GM19035 (cell line): ENCODE measurements around the gene FOXP1.

ENCODE experiments used
- ATAC-seq: cut with Tn5 transposase; IDR thresholded peaks from one replicate; pipeline ENCODE4 v1.9.1; 2021; ENCODE audit not compliant: unreplicated experiment

FOXP1 gene

DNA sequence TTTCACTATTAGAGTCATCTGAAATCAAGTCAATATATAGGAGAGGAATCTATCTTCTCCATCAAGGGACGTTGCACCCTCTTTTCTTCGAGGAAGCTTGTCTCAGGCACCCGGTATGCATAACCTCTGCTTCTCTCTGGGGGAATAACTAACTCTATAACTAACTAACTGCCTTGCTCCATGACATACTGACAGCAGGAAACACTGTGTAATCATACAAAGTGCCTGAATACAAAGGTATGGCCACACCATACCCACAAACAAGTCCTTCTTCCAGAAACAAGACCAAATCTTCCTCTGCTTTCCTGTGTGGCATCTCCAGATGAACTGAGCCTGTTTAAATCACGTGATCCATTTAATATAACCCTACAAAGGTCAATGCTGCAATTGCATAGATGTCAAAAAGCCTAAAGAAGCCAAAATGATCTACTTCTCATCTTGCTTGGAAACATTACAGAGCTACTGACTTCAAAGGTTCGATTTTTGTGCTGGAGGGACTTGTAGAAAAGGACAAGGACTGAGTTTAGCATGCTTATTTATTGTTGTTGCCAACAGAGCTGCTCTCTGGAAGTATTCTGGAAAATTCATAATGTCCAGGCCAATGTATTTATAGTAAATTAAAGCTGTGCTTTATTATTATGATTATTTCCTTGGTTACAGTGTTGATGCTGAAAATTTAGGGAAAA is 380.5 kb downstream of the FOXP1 start:
- no peak for ATAC-seq

DNA sequence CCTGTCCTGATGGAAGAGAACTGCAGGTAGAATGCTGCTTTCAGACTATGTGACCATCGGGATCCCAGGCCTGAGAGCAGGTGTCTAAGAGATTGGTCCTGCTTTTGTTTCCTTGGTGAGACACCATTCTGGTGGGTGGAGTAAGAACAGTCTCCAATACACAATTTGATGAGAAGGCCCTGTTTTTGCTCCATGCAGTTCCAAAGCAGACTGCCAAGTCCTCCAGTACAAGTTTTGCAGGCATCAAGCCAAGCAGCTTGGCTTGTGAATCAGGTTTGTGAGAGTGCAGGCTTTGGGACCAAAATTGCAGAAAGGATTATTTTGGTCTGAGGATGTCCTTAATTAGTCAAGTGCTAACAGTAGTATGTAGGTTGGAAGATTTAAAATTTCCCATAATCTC is 381.6 kb downstream of the FOXP1 start:
- ATAC-seq: no peak

DNA sequence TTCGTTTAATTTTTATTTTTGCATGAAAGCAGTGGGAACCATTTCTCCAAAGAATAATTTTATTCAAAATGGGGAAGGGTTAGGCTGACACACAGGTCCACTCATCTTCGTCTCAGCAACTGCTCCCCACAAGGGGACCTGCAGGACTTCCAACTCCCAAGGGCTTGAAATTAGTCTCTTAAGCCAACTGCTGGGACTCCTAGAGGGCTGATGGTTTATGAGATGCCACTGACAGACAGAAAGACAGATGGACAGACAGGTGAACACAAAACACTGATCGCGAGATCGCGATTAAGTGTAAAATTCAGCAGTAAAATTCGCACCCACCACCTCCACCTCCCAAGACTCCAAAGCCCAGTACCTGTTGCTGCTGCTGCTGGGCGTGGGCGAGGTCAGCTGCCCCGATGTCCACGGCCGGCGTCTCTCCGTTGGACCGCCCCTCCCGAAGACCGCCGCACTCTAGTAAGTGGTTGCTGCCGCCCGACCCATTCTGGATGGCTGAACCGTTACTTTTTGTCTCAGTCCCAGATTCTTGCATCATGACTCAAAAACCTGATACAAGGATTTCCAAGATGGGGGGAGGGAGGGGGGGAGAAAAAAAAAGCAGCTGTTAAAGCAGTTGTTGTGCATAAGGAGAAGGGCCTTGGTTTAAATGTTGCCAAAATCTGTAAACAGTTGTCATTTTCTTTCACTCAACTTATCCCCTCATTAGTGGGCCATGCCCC is 385.5 kb downstream of the FOXP1 start:
- ATAC-seq: no peak

DNA sequence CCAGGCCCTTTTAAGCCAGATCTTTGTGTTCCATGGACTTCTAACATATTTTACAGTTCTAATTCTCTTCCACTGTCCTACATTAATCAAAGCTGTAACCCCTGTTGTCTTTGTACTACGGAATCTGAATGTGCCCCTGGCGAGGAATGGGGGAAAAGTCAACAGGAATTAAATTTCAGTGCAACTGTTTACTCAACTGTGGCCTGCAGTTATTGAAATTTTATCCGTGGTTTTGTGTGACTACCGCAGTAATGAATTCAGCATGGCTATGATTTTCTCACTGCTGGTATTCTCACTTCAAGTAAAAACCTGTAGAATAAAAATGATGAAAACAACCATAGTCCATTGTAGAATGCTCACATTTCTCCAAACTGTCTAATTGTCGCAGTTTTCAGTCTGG is 388.0 kb downstream of the FOXP1 start:
- ATAC-seq: no peak

DNA sequence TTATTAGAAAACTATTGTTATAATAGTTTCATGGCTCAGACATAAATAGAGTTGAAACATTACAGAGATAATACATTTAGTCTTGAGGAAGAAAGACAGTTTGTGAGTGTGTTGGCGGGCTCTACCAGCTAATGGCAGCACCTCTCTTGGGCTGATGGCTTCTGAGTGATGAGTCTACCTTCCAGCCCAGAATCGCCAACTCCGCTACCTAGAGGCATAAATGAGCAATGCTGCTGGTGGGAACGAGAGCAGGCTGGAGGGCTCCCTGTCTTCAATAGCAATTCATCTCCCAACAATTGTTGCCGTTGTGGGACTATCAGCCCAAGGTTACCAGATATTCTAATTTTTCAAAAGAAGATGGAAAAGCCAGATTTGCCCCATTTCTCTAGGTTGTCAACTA is 388.7 kb downstream of the FOXP1 start:
- no peak for ATAC-seq

DNA sequence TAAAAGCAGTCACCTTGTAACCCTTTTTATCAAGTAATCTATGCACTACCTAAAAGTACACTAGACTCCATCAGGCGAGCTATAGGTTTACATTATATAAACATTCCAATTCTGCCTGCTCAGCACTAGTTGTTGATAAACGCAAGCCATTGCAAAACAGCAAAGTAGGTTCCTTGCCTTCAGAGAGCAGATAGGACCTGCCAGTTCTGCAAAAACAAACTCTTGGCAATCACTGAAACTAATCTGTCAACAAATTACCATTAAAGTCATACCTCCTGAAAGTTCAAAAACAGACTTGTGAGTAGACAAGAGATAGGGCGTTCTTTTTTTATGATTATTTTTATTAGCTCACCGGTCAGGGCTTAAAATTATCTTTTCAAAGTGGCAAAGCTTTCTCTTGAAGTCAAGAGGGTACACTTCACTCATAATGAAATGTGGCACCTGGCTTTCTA is 392.5 kb downstream of the FOXP1 start:
- ATAC-seq: no peak

DNA sequence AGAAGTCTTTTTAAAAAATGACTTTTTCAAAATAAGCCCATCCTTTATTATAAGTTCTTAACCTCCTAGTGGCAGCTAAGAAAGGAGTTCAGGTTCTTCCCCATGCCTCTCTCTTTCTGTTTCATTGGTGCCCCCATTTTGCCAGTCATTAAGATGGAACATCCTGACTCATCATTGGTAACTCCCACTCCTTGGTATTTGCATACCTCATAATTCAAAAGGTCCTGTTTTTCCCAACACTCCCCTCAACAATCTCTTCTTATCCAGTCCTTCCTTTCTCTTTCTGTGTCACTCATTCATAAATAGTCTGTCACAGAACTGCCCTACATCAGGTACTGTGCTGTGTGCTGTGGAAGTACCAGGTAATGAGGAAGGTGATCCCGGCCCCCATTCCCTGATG is 394.0 kb downstream of the FOXP1 start:
- no peak for ATAC-seq

DNA sequence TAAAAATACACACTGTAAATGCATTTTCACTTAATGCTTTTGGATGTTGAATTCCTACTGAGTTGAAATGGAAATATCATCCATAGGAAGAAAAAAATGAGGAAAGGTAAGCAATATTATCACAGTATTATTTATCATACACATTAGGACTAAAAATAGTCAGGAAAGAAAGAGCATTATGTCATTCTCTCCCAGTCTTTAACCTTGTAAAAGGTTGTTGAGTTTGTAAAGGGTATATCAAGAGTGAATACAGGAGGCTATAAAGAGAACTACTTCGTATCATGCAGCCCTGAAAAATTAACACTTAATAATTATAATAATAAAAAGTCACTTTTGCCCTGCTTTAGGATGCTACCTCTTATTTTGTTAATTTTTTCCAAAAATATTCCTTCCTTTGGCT is 395.8 kb downstream of the FOXP1 start:
- no peak for ATAC-seq

DNA sequence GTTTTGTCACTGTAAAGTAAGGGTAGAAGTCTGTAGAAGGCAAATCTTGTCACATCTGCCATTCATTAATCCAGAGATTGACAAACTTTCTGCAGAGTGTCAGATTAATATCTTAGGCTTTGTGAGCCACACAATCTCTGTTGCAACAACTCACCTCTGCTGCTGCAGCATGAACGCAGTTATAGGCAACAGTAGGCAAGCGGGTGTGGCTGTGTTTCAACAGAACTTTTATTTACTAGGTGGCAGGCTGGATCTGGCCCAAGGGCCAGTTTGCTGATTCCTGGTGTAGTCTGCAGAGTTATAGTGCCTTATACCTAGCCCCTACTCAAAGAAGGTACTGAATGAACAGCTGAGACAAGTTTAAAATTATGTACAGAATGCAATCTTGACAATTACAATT is 396.7 kb downstream of the FOXP1 start:
- no peak for ATAC-seq

DNA sequence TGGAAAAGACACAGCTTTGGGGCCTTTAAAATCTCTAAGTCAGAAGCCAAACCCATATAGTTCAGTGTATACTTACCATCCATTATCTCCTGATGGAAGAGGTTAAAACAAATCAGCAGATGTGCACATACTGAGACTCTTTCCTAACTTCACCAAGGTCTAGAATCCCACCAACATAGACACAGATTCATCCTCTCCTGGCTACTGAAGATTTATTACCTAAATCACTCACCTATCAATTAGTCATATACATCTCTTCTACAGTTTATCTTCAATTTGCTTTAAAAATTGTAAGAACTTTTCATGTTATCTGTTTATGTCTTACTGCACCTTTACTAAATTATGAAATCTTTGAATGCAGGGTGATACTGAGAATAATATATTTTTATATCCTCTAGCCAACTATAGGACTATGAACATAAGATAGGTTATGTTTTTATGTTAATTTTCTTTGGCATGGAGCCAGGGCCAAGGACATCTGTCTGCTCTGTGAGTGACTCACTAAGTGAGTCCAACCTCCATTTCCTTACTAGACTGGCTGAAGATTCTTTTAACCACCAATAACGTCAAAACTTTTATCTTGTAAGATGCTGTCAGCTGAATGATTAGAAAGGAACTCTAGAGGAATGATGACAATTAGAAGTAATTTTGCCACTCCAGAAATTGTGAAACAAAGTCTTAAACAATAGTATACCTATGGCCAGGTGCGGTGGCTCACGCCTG is 397.6 kb downstream of the FOXP1 start:
- no peak for ATAC-seq

DNA sequence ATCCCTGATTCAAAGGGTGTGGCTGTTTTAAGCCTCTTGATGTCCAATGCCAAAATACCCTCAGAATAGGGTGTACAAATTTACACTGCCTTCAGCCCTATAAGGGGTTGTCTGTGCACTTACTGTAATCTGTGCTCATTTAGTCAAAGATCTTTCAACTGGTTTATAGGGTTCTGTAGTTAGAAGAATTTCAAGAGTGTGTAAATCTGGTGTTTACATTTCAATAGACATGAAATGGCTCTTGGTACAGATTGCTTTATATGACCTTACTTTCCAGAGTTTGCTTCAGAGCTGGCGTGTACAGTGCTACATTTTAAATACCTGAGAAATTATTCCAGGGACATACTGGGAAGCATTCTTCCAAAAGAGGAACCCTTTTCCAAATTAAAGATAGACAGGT is 399.3 kb downstream of the FOXP1 start:
- ATAC-seq: no peak

DNA sequence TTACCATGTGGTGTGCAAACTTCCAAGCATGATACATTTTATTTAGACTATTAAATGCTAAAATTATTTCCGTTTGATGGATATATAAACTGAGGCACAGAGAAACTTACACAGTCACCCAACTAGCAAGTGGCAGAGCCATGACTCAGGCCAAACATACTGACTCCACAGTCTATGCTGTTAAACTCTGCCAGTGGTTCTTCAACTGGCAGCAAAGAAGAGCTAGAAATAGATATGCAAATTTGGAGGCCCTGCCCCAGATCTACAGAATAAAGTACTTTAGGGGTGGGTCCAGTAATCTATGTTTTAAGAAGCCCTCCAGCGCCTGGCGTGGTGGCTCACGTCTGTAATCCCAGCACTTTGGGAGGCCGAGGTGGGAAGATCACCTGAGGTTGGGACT is 400.0 kb downstream of the FOXP1 start:
- no peak for ATAC-seq

DNA sequence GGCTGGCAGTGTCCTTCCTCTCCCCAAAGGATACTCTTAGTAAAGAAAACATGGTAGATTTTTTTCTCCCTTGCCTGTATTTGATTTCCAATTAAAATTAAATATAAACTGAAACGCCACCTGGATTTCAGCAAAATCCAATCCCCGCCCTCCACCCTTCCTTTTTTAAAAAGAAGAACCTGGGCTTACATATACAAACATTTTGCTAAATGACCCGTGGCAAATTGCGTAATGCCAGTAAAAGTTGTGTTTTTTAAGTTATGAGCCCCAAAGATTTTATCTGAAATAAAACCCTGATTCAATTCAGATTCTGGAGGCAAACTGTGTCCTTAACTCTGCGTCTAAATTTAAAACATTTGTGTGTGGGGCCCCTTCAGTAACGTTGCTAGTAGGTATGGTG is 403.0 kb downstream of the FOXP1 start:
- ATAC-seq: no peak

DNA sequence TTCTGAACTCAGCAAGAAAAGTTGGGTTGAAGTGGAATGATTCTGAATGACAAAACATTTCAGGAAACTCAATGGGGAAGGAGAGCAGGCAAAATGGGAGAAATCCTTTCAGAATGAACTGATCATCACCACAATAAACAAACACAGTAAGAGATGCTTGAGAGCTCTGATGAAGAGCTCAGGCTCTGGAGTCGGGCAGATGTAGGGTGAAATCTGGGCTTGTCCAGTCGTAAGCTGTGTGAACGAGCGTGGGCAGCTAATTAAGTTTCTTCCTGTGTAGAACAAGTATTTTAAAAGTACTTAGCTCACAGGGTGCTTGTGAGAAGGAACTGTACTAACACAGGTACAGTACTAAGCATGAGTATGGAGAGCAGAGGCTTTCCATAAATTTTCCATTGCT is 406.2 kb downstream of the FOXP1 start:
- ATAC-seq: no peak

DNA sequence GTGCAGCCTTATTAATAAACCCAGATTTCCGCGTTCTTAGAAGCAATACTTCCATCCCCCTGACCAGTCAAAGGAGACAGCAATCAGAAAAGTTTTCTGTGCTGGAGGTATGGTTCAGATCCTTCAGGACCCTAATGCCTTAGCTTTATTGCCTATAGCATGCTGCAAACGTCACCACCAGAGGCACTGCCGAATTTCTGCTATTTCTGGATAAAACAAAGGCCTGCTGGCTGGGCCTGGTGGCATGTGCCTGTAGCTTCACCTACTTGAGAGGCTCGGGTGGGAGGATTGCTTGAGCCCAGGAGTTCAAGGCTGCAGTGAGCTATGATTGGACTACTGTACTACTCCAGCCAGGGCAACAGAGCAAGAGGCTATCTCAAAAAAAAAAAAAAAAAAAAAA is 407.2 kb downstream of the FOXP1 start:
- no peak for ATAC-seq

DNA sequence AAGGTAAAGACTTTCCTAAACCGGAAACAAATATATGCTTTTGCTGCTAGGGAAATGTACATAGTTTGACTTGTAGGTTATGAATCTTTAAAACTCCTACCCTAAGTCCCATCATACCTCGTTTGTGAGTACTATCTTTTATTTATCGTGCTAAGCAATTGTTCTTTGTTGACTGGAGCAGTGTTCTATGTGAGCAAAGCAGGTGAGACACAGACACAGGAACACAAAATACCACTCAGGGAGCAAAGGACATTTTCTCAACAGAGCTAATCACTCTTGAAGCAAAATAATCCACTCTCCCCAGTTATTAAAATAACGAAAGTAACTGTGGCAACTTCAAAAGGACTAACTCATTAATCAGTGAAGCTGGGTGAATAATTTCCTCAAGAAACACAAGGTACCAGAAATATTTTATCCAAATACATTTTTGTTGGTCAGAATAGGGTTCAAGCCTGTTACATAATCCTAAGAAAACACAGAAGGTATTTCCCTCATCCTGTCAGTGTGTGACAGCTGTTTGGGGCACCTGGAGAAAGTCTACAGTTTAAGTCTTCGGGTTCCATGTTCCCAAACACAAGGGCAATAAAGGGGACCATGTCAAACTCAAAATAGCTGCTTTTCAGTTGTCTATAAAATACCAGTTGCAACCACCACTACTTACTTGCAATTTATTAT is 407.7 kb downstream of the FOXP1 start:
- ATAC-seq: no peak

DNA sequence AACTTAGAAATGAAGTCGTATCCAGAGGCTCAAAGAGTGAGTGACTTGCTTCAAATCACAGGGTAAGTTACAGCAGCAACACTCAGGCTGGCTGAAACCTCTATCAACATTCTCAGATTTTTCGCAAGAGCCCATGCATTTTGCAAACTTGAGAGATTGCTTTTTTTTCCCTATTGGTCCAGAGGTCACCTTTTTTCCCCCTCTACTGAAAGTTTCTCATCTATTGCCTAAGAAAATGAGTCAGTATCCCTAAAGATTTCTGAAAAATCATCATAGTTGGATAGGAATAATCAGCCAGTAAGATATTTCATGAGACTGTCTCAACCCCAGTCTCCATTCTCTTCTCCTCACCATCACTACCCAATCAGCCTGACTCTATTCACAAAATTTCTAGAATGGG is 410.6 kb downstream of the FOXP1 start:
- ATAC-seq: no peak

DNA sequence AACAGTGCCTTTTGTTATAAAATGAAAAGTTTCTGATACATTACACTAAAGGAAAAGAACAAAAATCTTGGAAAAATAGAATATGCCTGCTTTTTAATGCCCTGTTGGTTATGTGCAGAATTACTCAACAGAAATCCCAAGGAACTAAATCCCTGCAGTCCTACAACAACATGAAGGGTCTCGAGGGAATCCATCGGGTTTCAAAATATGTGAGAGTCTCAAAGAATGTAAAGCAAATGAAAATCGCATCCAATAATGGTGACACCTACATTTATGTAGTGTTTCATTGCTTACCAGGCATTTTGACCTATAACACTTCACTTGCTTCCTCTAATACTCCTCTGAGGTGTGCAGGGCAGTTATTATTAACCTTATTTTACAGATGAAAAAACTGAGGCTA is 411.3 kb downstream of the FOXP1 start:
- ATAC-seq: no peak

DNA sequence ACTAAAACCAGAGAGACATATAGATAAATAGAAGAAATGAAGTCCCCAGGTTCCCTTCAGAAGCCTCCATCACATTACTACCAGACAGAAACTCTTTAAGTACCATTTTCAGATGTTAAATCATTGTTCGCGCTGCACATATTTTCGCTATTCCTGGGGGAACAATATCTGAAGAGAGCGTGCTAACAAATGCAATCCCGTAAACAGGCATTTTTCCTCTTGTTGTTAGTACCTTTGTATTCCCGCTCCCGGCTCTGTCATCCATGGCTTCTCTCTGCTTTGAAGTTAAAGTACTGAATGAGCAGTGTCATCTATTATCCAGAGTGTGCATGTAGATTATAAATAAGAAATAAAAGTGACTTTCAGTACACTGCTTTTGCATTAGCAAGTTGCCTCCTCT is 412.3 kb downstream of the FOXP1 start:
- no peak for ATAC-seq

DNA sequence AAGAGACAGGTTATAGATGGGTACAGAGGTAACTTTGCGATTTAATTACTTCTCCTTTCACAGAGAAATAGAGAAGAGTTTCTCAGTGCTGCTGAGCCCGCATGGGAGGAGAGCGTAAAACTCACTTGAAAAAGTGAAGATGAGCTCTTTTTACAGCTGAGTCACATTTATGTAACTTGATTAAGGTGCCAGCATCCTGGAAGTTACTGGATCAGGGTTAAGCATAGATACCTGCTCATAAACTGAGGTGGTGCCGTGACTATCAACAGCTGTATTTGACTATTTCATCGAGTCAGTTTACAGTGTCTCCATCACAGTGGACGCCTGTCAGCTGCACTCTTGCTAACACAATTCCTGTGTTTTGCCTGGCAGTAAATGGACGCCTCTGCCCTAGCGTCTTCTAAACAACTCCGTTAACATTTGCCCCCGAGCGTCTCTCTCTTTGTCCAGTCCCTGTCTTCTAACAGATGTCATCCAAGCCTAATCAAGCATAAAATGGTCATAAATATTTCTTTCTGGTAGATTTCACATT is 414.6 kb downstream of the FOXP1 start:
- ATAC-seq: no peak

DNA sequence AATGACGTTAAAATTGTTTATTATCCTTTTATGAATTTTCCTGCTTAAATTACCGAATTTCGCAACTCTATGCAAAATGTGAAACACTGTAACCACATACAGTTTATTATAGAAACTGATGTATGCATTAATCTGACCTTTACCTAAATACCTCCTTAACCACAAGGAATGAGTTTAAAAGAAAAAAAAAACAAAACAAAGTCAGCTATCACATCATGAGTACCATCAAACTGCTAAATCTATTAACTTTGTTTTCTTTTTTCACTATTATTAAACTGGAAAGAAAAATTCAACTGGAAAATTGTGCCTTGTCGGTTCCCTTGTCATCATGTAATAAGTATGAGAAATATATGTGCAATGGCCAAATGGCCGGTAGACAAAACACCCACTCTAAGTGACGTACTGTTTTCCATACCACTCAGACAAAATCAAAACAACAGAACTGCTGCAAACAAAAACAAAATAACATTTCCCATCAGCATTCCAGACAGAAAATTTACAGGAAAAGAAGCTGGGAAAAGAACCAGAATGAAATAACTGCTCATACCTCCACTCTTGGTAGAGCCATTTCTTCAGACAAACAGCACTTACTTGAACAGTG is 415.3 kb downstream of the FOXP1 start:
- no peak for ATAC-seq
